GM19238 (cell line): ENCODE results near the gene TTC39C.
A peak's percentile ranks its signal among the peaks of the same experiment; 100 is the strongest.
"Not testable (repeated sequence)": the region's sequence is repeated elsewhere in the genome, so short reads cannot be mapped to it uniquely, and the experiment has no call there.

Experiments
- DNase-seq: peaks from one replicate; pipeline ENCODE4 v3.0.0; 2011; ENCODE audit warnings: low spot score; ENCODE audit not compliant: insufficient read length

TTC39C gene

GRCh38 chr18:24016643-24017042 lies 2.1 kb downstream of the TTC39C start:
- DNase-seq: no peak

DNA sequence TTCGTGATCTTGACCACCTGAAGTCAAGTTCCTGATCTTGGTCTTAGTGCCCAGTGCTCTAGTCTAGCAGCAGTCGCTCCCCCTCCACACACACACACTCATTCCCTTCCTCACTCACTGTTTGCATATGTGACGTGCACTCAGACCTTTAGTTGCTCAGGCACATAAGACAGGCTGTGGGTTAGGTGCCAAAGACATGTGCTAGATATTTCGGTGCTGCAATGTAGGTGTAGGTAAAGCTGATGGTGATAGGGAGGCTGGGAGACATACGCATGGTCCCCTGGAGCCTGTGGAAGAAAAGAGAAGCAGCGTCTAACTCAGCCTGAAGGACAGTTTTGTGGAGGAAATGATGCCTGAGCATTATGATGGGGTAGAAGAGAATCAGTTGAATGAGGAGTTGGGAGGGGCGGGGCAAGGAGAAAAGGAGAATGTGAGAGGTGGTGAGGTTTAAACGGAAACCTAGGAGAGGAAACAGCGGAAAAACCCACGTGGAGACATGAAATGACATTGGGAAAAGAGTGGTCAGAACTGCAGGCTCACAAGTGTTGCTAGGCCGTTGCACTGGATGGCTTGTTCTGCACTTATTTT lies 3.8 kb downstream of the TTC39C start:
- no peak for DNase-seq

GRCh38 chr18:24019641-24020331 lies 5.2 kb downstream of the TTC39C start:
- DNase-seq: peak; percentile 46

DNA sequence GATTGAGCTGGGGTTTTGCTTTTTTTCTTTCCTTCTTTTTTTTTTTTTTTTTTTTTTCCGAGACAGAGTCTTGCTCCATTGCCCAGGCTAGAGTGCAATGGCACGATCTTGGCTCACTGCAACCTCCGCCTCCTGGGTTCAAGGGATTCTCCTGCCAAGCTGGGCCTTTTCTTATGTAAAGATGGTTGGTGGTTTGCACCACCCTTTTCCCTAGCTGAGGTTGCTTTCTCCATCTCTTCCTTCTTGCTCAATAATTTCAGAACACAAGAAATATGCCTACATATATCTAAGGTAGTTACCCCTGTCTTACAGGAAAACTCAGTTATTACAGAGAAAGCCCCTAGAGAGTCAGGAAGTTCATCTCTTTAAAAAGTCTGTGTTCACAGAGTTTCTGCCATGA lies 7.0 kb downstream of the TTC39C start:
- DNase-seq: no peak

DNA sequence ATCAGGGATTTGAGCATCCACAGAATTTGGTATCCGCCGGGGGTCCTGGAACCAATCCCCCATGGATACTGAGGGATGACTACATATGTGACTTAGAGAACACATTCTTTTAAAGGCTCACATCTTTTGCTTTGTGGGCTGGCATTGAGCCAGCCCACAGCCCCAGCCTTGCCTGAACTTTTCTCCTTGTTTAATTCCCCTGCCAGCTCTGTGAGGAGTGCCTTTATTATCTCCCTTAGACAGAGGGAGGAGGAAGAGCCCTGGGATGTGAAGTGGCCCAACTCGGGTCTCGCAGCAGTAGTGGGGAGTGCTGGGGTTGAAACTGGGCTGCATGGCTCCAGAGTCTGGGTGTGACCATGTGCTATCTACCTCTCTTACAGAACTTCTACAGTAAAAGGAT lies 7.6 kb downstream of the TTC39C start:
- no peak for DNase-seq

DNA sequence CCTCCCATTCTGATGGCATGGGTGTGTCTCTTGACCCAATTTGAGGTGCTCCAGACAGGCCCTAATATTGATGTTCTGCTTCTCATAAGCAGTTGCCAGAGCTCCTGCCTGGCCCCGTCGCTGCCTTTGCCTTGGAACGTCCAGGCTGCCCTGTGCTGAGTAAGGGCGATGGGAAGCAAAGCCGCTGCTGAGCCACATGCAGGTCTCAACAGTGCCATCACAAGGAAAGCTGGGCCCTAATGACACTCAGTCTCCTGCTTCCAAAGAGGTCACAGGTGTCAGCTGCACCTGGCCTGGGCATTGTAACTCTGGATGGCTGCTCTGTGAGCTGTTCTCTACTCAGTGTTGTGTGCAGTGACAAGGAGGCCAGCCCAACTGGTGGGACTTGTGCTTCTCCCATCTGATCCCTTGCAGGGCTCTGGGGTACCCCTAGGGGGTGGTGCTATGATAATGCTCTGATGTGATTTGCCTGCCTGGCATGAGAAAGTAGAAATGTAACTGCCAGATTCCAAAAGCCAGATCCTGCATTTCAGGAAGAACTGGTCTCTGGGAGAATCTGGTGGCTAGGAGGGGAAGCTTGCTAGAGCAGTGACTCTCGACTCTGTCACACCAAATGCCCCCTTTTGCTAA lies 8.7 kb downstream of the TTC39C start:
- no peak for DNase-seq

- DNase-seq: no peak
Measured at GRCh38 chr18:24024425-24024824, 9.9 kb downstream of the TTC39C start.

DNA sequence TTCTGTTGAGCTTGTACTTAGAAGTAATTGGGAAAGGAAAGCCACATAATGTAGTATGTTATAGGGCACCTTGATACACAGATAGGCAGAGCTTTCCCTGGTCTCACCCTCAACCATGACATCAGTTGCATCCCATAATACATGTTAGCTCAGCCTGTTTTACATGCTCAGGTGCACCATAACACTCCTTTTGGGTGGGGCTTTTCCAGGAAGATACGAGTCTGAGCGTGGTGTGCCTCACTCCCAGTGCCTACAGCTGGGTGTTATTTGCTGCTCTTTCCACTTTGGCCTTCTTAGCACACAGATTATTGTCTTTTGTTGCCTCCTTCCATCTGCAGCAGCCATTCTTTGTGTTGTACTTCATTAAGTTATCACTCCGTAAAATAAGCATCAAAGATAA lies 11.9 kb downstream of the TTC39C start:
- no peak for DNase-seq

DNA sequence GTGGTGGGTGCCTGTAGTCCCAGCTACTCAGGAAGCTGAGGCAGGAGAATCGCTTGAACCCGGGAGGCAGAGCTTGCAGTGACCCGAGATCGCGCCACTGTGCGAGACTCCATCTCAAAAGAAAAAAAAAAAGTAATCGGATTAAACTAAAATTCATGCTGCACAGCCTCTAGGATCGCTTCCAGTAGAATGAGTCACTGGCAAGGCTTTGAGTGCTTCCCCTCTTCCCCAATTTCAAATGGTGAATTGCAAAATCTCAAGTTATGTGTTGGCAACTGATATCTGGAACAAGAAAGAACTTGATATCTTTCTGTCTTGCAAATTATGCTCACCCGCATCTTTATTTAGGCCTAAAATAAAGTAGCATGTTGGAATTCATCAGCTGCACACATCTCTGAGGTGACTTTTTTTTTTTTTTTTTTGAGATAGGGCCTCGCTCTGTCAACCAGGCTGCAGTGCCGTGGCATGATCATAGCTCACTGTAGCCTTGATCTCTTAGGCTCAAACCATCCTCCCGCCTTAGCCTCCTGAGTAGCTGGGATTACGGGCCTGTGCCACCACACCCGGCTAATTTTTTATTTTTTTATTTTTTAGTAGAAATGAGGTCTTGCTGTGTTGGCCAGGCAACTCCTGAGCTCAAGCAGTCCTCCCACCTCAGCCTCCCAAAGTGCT lies 12.7 kb downstream of the TTC39C start:
- DNase-seq: no peak

- DNase-seq: not testable (repeated sequence)
Measured at GRCh38 chr18:24028946-24029345, 14.4 kb downstream of the TTC39C start.

DNA sequence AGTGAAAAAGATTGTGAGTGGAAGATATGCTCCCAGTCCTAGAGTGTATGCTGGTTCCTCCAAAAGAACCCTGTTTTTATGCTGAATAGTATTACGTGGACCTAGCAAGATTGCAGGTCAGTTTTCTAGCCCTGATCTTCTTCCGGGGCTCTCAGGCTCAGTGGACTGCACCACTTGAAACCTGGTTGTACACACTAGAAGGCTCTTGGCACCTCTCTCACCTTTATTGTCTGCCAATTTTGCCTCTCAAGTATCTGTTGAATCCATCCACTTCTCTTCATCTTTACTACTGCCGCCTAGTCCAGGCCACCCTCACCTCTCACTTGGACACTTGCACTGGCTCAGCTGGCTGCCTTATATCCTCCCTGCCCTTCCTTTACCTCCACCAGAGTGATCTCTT lies 16.8 kb downstream of the TTC39C start:
- no peak for DNase-seq

- no peak for DNase-seq
Measured at GRCh38 chr18:24031916-24032315, 17.4 kb downstream of the TTC39C start.

DNA sequence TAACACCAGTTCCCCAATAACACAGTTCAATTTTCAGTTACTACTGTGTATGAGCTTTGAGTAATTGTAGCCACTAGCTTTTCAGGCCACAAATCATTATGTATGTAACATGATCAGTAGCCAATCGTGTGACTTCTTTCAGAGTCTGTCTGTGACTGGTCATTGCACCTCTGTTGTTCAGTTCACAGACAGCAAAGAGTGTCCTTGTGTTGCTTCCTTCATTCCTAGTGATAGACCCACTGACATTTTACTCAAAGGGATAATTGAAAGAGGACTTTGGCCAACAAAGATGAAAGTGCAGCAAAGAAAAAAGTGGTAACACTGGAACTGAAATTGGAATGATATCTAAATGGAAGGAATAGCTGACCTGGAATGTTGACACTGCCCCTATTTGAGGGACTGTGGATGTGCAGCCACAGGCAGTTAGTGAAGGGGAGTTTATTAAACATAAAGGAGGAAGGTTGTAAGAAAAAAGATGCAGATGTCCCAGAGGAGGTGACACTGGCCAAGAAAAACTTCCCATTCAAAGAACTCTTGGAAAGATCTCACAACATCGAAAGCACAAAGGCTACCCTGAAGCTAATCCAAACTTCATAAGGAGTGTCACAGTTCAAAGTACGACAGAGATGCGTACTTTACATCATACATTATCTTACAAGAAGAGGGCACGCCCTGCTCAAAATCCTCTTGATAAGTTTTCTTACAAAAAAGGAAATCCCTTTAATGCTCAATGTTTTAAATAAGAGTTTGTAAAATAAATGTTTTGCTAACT lies 19.3 kb downstream of the TTC39C start:
- no peak for DNase-seq

DNA sequence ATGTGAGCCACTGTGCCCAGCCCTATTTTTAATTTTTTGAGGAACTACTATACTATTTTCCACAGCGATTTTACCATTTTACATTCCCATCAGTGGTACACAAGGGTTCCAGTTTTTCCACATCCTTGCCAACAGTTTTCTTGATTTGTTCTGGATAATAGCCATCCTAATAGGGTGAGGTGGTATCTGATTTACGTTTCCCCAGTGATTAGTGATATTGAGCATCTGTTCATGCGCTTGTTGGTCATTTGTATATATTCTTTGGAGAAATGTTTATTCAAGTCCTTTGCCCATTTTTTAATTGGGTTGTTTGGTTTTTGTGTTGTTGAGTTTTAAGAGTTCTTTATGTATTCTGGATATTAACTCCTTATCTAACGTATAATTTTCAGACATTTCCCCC lies 20.8 kb downstream of the TTC39C start:
- DNase-seq: no peak

DNA sequence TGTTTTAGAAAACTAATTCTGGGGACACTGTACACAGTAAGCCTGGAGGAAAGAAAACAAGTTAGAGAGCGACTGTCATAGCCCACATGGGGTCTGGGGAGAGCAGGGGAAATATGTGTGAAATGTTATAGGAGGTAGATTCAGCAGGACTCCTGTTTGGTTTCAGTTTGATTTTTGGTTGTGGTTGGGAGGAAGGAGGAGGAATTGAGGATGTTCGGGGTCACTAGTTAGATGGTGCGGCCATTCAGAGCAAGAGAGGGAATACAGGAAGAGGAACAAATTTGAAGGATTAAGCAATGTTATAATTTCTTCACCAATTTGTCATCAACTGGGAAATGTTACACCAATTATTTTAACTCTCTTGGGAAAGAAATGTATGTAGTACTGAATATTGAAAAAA lies 25.1 kb downstream of the TTC39C start:
- DNase-seq: no peak

DNA sequence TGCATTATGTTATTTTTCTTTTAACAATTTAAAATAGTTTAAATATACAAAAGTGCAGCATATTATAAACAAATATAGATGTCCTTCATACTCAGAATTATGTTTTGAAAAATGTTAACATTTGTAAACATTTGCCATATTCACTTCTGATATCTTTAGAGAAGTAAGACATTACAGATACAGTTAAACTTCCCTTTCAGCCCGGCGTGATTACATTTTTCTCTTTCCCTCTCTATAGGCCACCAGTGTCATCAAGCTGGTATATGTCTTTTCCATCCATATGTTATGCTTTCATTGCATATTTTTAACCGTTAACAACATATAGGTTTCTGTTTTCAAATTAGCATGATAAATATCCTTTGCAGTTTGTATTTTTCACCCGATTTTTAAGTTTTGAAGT lies 27.1 kb downstream of the TTC39C start:
- DNase-seq: no peak

GRCh38 chr18:24043403-24043802 lies 28.8 kb downstream of the TTC39C start:
- no peak for DNase-seq

DNA sequence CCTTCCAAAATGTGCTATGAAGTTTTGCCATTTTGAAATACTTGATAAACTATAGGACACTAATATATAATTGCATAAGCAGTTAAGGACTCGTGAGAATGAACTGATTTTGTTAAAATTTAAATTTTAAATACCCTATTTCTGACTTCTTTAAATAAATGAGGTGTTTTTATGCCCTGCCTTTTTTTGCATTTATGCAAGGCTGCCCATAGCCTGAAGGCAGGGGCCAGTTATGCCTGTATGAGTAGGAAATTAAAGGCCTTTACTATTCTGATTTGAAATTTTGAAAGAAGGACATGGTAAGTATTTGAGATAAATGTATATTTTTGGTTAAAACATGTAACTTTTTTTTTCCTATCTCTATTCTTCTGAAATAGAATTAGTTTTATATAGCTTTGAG lies 33.7 kb downstream of the TTC39C start:
- no peak for DNase-seq

GRCh38 chr18:24049142-24049541 lies 34.6 kb downstream of the TTC39C start:
- DNase-seq: no peak

DNA sequence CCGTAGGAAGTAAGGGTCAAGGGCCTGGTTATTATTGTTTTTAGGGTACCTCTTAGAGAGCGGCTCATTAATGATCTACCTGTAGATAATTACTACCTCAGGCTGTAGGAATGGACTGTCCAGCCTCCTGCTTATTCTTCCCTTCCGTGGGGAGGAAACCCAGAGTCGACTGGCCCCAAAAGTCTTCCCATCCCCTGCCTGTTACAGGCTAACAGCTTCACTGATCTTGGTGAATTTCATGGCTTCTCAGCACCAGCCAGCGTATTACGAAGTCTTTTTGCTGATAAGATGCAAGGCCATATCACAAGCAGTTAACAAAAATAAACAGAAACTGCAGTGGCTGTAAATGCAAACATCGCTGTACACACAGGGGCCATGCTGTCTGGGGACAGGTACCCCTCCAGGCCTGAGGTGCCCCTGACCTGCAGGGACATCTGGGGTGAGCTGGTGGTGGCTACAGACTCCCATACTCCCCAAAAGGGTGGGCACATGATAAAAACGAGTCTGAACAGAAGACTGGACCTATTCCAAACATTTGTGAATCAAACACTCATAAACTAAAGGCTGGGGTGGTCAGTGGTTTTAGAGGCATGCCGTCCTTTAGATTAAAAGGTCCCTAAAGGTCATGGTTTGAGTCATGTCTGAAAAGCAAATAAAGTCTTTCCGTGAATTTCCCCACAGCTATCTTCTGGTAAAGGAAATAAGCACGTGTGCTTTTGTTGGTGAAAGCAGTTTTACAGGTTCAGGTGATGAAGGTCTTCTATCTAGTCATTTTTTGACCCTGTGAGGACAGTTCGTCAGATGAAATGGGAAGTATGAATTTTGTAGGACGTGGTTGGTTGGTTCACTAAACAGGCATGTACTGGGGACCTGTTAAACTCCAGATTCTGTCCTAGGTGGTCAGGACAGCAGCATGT lies 36.7 kb downstream of the TTC39C start:
- no peak for DNase-seq

GRCh38 chr18:24052053-24052452 lies 37.5 kb downstream of the TTC39C start:
- no peak for DNase-seq
